ENCODE measurements around the gene F2R.

DNA sequence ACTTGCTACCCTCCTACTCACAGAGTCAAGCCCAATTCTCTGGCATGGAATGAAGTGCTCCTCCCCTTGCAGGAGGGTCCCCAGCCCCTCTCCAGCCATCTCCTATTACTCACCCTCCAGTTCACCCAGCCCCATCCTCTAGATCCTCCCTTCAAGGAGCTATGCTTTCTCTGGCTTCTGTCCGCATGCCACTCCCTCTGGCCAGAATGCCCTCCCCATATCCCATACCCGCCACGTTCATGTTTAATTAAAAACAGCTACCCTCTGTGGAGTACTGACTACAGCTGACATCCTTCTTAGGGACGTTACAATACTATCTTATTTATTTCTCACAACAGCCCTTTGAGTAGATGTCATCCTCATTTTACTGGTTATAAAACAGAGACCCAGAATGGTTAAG lies 3.0 kb downstream of the F2R start:
- TF ChIP-seq, protein P1, sequence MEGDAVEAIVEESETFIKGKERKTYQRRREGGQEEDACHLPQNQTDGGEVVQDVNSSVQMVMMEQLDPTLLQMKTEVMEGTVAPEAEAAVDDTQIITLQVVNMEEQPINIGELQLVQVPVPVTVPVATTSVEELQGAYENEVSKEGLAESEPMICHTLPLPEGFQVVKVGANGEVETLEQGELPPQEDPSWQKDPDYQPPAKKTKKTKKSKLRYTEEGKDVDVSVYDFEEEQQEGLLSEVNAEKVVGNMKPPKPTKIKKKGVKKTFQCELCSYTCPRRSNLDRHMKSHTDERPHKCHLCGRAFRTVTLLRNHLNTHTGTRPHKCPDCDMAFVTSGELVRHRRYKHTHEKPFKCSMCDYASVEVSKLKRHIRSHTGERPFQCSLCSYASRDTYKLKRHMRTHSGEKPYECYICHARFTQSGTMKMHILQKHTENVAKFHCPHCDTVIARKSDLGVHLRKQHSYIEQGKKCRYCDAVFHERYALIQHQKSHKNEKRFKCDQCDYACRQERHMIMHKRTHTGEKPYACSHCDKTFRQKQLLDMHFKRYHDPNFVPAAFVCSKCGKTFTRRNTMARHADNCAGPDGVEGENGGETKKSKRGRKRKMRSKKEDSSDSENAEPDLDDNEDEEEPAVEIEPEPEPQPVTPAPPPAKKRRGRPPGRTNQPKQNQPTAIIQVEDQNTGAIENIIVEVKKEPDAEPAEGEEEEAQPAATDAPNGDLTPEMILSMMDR (optimal IDR thresholded peaks at IDR 0.05 in 1 of 3, IDR thresholded peaks at IDR 0.05 in 1 of 3, conservative IDR thresholded peaks at IDR 0.05 in 1 of 3; ENCODE audit: extremely low read depth in 1 of 3, insufficient read depth in 2 of 3, low read length in 3 of 3), result no peak
- TF ChIP-seq EZH2 (IDR thresholded peaks at IDR 0.05; ENCODE audit: low read length), result no peak

Data from keratinocyte (primary cell).